Glomerular visceral epithelial cell (primary cell): ENCODE data around the gene HMGCS1.
A peak's percentile ranks its signal among the peaks of the same experiment; 100 is the strongest.
"Not testable (repeated sequence)": the region's sequence is repeated elsewhere in the genome, so short reads cannot be mapped to it uniquely, and the experiment has no call there.

Source experiments
- DNase-seq: peaks from one replicate; pipeline ENCODE4 v3.0.0-alpha.2; 2016; ENCODE audit errors: extremely low spot score

Gene HMGCS1

DNA sequence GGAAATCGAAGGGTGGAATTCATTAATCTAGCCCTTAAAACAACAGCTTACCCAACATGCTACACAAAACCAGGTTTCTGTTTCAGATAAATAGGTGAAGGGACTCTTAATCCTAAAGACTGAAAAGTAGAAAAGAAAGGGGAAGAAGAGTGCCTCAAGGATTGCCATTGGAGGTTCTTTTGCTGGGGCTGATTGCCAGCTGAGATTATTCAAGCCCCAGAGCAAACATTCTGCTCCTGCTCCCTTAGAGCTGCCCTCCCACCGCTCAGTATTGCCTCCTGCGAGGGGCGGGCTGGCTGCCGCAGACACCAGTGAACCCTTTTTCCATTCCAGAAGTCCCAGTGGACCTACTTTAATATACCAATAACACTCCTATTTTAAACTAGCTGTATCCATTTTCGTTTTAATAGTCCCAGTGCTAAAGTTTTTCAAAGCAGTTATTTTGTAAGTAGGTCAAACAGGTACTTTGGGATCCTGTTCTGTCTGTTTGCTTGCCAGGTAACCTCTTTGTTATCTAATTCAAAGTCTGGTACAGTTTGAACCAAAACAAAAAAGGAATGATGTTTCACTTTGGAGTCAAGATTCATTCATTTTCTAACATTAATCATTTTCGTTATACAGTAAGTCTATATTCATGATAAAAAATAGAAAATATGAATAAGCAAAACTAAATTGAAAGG, 38.6 kb downstream of the HMGCS1 start:
- no peak for DNase-seq

DNA sequence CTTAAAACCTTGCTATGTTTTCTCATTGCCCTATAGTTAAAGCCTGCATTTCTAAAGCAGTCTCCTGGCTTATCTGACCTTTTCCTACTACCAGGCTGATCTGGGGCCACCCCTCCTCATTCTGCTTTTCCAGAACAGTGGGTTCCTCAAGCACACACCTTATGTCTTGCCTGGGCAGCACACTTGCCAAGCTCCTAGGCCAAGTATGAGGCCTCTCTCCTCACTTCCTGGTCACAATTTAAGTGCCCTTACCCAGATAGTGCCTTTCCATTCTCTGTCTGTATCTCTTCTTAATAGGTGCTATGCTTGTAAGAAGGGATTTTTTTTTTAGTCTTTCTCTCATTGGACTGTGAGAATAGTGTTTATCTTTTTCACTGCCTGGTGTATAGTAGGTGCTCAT, 39.7 kb downstream of the HMGCS1 start:
- DNase-seq = no peak

DNA sequence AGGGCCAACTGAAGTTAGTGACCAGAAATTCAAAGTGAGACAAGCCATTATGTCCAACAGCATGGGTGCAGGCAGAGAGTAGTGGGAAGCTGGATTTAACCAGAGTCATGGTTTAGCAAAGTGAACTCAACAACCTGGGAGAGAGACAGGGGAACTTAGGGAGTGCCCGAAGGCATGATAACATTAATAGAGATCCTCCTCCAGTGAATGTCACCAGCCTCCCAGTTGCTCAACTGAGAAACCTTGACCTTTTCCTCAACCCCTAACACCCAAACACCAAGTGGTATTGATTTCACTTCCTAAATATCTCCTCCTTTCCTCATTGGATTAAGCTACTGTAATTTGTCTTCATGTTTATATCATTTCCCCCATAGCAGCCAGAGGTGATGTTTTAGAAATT, 42.6 kb downstream of the HMGCS1 start:
- DNase-seq = no peak

DNA sequence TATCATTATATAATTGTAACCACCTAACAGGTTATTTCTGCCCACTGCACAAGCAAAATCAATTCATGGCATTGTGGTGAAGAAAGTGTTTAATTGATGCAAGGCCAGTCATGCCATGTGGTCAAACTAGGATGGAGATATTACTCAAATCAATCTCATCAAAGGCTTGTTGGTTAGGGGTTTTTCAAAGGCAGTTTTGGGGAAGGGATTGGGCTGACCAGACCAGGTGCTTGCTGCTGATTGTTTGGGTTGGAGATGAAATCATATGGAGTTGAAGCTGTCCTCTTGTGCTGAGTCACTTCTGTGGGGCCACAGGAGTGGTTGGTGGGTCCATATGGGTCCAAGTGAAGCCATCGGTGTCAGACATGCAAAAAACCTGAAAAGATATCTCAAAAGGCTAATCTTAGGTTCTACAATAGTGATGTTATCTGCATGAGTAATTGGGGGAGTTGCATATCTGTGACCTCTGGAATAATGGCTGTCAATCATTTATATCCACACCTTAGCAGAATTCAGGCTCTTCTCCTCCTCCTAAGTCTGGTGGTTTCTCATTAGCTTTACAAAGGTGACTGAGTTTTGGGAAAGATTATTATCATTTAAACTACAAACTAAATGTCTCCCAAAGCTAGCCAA, 44.9 kb downstream of the HMGCS1 start:
- DNase-seq = no peak

DNA sequence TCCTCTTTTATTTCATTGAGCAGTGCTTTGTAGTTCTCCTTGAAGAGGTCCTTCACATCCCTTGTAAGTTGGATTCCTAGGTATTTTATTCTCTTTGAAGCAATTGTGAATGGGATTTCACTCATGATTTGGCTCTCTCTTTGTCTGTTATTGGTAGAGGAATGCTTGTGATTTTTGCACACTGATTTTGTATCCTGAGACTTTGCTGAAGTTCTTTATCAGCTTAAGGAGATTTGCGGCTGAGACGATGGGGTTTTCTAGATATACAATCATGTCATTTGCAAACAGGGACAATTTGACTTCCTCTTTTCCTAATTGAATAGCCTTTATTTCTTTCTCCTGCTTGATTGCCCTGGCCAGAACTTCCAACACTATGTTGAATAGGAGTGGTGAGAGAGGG, 50.9 kb downstream of the HMGCS1 start:
- not testable (repeated sequence) for DNase-seq

DNA sequence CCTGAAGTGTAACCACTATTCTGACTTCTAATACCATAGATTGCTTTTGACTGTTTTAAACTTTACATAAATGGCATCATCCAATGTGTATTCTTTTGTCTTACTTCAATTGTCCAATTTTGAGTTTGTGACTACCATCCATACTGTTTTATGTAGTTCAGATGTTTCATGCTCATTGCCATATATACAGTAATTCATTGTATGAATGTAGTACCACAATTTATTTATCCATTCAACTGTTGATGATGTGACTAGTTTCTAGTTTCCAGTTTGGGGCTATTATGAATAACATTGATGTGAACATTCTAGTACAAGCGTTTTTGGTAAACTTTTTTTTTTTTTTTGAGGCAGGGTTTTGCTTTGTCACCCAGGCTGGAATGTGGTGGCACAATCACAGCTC, 55.1 kb downstream of the HMGCS1 start:
- no peak for DNase-seq

DNA sequence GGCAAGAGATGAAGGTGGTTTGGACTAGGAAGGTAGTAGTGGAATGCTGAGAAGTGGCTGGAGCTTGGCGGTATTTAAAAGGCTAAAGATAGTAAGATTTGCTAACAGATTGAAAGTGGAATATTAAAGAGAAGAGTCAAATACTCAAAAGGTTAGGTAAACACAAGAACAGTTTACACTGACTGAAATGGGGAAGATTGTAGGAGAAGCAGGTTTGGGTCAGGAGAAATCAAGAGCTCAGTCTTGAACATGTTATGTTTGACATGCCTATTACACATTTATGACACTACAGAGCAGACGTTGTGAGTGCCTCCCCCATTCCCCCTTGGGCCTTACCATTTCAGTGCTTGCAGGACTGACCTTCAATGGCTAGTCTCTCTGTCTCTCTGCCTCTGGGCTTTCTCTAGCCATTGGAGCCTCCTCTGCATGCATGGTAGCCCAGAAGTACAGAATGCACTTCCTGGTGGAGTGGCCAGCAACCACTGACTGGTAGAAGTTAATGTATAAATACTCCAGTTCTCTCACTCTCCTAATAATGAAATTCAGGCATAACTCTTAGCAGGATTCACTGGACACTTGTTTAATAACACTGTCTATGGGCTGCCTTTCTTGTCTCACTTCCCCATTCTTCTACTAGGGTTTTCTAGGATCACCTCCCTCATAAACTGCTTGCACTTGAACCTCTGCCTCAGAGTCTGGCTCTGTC, 56.8 kb downstream of the HMGCS1 start:
- DNase-seq = peak; percentile 16

DNA sequence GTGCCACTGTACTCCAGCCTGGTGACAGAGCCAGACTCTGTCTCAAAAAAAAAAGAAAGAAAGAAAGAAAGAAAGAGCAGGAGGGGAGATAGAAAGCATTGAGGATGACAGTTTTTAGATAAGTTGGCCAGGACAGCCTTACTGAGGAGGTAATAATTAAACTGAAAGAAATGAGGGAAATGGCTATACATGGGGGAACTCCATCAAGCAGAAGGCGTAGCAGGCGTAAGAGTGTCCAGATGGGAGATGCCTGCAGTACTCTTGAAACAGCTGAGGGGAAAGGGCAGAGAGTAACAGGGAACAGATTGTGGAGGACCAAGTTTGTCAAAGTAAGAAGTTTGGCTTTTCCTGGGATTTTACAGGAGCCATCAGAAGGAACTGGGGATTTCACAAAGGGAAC, 57.5 kb downstream of the HMGCS1 start:
- no peak for DNase-seq

DNA sequence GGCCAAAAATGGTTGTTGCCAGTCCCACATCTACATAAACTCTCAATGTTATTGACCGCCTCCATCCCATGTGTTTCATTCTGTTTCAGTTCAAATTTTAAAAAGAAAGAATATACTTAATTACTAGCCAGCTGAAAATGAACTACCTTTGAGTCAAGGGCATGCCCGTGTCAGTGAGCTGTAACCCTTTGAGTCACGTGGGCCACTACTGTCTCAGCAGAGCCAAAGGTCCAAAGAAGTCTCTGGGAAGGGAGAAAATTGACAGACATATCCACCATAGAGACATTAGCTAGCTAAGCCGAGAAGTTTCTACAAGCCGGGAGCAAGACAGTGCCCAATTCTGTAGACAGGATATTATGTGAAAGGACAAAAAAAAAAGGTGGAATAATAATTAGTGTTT, 61.5 kb downstream of the HMGCS1 start:
- DNase-seq = no peak

DNA sequence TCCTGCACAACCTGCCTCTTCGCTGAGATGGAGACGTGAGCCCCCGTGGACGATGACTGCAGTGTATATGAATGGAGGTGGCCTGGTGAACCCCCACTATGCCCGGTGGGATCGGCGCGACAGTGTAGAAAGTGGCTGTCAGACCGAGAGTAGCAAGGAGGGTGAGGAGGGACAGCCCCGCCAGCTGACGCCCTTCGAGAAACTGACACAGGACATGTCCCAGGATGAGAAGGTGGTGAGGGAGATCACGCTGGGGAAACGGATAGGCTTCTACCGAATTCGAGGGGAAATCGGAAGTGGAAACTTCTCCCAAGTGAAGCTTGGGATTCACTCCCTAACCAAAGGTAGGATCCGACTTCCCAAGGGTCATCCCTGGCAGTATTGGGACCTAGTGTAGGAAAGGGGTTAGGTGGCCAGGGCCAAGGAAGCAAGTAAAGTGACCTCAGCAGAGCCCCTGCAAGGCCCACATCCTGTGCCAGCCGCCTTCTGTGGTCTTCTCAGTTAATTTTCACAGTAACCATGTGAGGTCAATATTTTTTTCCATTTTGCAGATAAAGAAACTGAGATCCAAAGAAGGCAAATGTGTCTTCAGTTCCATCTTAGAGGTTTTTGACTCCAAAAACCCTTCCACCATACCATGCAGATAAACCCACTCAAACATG, 67.4 kb downstream of the HMGCS1 start:
- no peak for DNase-seq

DNA sequence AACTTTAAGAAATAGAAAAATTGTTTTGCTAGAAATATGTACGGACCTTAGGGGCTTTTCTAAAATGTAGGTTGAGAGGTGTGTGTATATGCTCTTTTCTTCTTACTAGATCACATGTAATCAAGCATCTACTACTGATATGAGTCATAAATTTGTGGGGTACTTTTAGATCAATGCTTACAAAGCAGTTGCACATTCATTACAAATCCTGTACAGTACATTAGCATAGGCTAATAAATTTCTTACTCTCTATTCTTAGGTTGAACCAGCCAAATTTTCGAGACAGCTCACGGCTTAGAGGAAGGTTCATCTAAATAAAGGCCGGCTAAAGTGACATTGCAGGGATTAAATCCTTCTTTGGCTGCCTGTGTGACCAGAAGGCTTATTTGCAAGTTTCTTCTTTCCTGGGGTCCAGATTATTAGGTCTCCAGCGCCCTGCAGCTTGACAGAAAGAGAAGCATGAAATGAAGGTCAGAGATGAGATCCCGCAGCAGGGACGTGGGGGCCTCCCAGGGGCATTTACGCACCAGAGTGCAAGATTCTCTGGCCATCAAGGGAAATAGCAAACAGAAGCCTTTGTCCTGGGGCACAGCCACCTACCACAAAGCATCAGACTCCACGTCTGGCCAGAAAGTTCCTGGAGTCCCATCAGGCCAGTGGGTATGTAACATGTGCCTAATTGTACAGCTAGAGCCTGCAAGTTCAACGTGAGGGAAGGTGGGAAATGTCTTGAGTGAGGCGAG, 68.2 kb downstream of the HMGCS1 start:
- DNase-seq = no peak

DNA sequence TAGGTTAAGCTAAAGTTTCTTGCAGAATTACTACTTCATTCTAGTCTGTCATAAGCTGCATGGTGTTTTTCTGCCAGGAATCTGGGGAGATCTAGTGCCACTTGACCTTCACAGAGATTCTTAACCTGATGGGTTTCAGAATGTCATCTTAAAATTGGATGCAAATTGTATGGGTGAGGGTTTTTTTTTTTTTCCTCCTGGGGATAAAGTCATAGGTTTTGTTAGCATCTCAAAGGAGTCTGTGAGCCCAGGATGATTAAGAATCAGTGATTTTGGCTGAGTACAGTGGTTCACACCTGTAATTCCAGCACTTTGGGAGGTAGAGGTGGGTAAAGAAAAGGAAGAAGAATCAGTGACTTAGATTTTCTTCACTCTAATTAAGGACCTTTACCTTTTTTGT, 69.9 kb downstream of the HMGCS1 start:
- DNase-seq = no peak

DNA sequence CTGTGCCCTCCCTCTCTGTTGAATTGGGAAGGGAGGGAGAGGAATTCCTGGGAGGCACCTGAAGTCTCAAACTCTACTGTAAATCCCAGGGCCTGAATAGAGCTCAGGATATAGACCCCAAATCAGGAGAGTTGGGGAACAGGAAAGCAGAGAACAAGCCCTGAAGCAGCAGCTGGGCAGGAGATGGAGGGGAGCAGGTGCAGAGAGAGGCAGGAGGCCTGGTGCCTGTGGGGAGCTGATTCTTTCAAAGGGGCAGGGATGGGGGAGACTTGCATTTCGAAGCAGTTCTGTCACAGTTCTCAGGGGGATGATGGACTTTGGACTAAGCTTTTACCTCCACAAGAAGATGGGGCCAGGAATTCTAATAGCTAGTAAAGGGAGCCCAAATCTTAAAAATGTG, 71.0 kb downstream of the HMGCS1 start:
- DNase-seq = no peak
